HG03135 (cell line): ENCODE data around the gene SCCPDH.
"Not testable (repeated sequence)": the region's sequence is repeated elsewhere in the genome, so short reads cannot be mapped to it uniquely, and the experiment has no call there.

Source experiments
- ATAC-seq: cut with Tn5 transposase; IDR thresholded peaks from one replicate; pipeline ENCODE4 v1.9.1; 2021; ENCODE audit warnings: mild to moderate bottlenecking, moderate library complexity; ENCODE audit not compliant: unreplicated experiment

Gene SCCPDH

GRCh38 chr1:246798606-246799496 is 74.6 kb downstream of the SCCPDH start:
- no peak for ATAC-seq

- ATAC-seq: no peak
Observed at GRCh38 chr1:246800356-246800755, 76.1 kb downstream of the SCCPDH start.

- no peak for ATAC-seq
Observed at GRCh38 chr1:246800756-246801155, 76.5 kb downstream of the SCCPDH start.

- no peak for ATAC-seq
Observed at GRCh38 chr1:246801241-246802020, 77.2 kb downstream of the SCCPDH start.

- ATAC-seq: no peak
Observed at GRCh38 chr1:246803373-246803772, 79.2 kb downstream of the SCCPDH start.

GRCh38 chr1:246803883-246804282 is 79.7 kb downstream of the SCCPDH start:
- ATAC-seq: no peak

GRCh38 chr1:246805135-246805716 is 81.0 kb downstream of the SCCPDH start:
- ATAC-seq: no peak

GRCh38 chr1:246809473-246809872 is 85.3 kb downstream of the SCCPDH start:
- ATAC-seq: no peak

GRCh38 chr1:246811985-246812384 is 87.8 kb downstream of the SCCPDH start:
- no peak for ATAC-seq

GRCh38 chr1:246813325-246813724 is 89.1 kb downstream of the SCCPDH start:
- ATAC-seq: not testable (repeated sequence)

- ATAC-seq: no peak
Observed at GRCh38 chr1:246814890-246815289, 90.7 kb downstream of the SCCPDH start.

- ATAC-seq: no peak
Observed at GRCh38 chr1:246815693-246816270, 91.6 kb downstream of the SCCPDH start.
